Liver (tissue), 9 donors: Measurements from ENCODE around the gene GFRA4. TPM values are rescaled to one million over a fixed set of nuclear protein-coding genes. Genes with fewer than 3 reads are reported as not detected.

Source experiments
- DNase-seq: peaks from one replicate; pipeline ENCODE4 v3.0.0-alpha.2; 2017; ENCODE audit warnings: low spot score
- H3K27ac ChIP-seq, 2 donors: one replicate each; pipeline ENCODE4 v1.7.0; 2013; ENCODE audit warnings: inconsistent platforms in 2 of 2, low read length in 2 of 2, control low read depth in 1 of 2, low read depth in 1 of 2, mild to moderate bottlenecking in 1 of 2
- H3K27me3 ChIP-seq, 4 donors: one replicate each; pipeline versions ENCODE4 v1.6.1 to v1.7.0; 2013; ENCODE audit warnings: low read length in 3 of 4, inconsistent platforms in 1 of 4, mild to moderate bottlenecking in 1 of 4, moderate library complexity in 1 of 4; ENCODE audit not compliant: control insufficient read depth in 4 of 4, insufficient read depth in 4 of 4
- H3K36me3 ChIP-seq, 4 donors: one replicate each; pipeline versions ENCODE4 v1.6.1 to v1.7.0; 2013; ENCODE audit warnings: low read length in 3 of 4, mild to moderate bottlenecking in 3 of 4, low read depth in 1 of 4, moderate library complexity in 1 of 4; ENCODE audit not compliant: control insufficient read depth in 4 of 4, insufficient read depth in 3 of 4
- H3K4me1 ChIP-seq, 4 donors: one replicate each; pipeline versions ENCODE4 v1.6.1 to v1.7.0; 2013; ENCODE audit warnings: low read length in 3 of 4, mild to moderate bottlenecking in 3 of 4, moderate library complexity in 1 of 4; ENCODE audit not compliant: control insufficient read depth in 4 of 4, insufficient read depth in 4 of 4
- H3K4me3 ChIP-seq, 3 donors: one replicate each; pipeline versions ENCODE4 v1.6.1 to v1.7.0; 2013; ENCODE audit warnings: low read length in 3 of 3, control low read depth in 1 of 3, low read depth in 1 of 3, mild to moderate bottlenecking in 1 of 3
- H3K9ac ChIP-seq, 2 donors: one replicate each; pipeline ENCODE4 v1.7.0; 2013; ENCODE audit warnings: low read length in 2 of 2, mild to moderate bottlenecking in 2 of 2, moderate library complexity in 2 of 2, control low read depth in 1 of 2, low read depth in 1 of 2
- H3K9me3 ChIP-seq, 4 donors: one replicate each; pipeline versions ENCODE4 v1.6.1 to v1.7.0; 2013; ENCODE audit warnings: low read length in 3 of 4; ENCODE audit not compliant: control insufficient read depth in 4 of 4
- CTCF ChIP-seq: fragments of 150-350 bp; IDR thresholded peaks from 2 replicates; pipeline ENCODE4 v1.5.1; 2017; ENCODE audit warnings: improper control_type of control experiment, low read depth, low read length; ENCODE audit not compliant: missing input control
- FOXA1 ChIP-seq: IDR thresholded peaks from 2 replicates; pipeline ENCODE4 v1.6.1; 2016; ENCODE audit warnings: antibody characterized with exemption
- FOXA2 ChIP-seq: IDR thresholded peaks from 2 replicates; pipeline ENCODE4 v1.6.1; 2016; ENCODE audit warnings: antibody characterized with exemption
- HNF4A ChIP-seq, 2 donors: conservative IDR thresholded peaks; 2 replicates each; pipeline ENCODE4 v1.6.1; 2016; ENCODE audit warnings: antibody characterized with exemption in 2 of 2, mild to moderate bottlenecking in 2 of 2
- JUND ChIP-seq, 2 donors: IDR thresholded peaks; 2 replicates each; pipeline ENCODE4 v1.6.1; 2016; ENCODE audit warnings: antibody characterized with exemption in 2 of 2
- NR2F2 ChIP-seq: IDR thresholded peaks from 2 replicates; pipeline ENCODE4 v1.6.1; 2016; ENCODE audit warnings: antibody characterized with exemption
- RXRA ChIP-seq, 2 donors: IDR thresholded peaks; 2 replicates each; pipeline ENCODE4 v1.6.1; 2017 to 2018; ENCODE audit warnings: antibody characterized with exemption in 2 of 2, mild to moderate bottlenecking in 1 of 2
- SP1 ChIP-seq: IDR thresholded peaks from 2 replicates; pipeline ENCODE4 v1.6.1; 2018; ENCODE audit warnings: antibody characterized with exemption, mild to moderate bottlenecking
- YY1 ChIP-seq: IDR thresholded peaks from 2 replicates; pipeline ENCODE4 v1.6.1; 2016; ENCODE audit warnings: antibody characterized with exemption, mild to moderate bottlenecking
- WGBS: extraction: QIAGEN DNeasy Blood & Tissue Kit; methylation state at CpG from one replicate; pipeline ENCODE4 v1.1.7; 2013; 5-methylcytosine and 5-hydroxymethylcytosine counted together
- polyA plus RNA-seq, 2 donors: library from polyadenylated mRNA; stranded (reverse) in 1 of 2; unstranded in 1 of 2; fragments of 200-250 nt in 1 of 2; fragments of >200 nt in 1 of 2; fragmentation: Nextera tagmentation in 1 of 2; extraction: Ambion mirVana in 1 of 2; gene quantifications; one replicate each; pipeline versions ENCODE4 v1.2.1 to v1.2.3, GENCODE V29; 2013 to 2015
- total RNA-seq, 2 donors: library from RNA; depleted of rRNA; stranded (reverse); fragments of >200 nt; gene quantifications; one replicate each; pipeline ENCODE4 v1.2.3, GENCODE V29; 2014
- TF ChIP-seq, protein P1 (sequence below): IDR thresholded peaks from 2 replicates; pipeline ENCODE4 v1.6.1; 2016; ENCODE audit warnings: antibody characterized with exemption
- TF ChIP-seq, protein P2 (sequence below): IDR thresholded peaks from 2 replicates; pipeline ENCODE4 v1.6.1; 2016; ENCODE audit warnings: antibody characterized with exemption
- TF ChIP-seq, protein P3 (sequence below): IDR thresholded peaks from 2 replicates; pipeline ENCODE4 v1.6.1; 2016; ENCODE audit warnings: antibody characterized with exemption, mild to moderate bottlenecking
- TF ChIP-seq, protein P4 (sequence below): IDR thresholded peaks from 2 replicates; pipeline ENCODE4 v1.6.1; 2016; ENCODE audit warnings: antibody characterized with exemption
- donor health status: healthy.
- donor health status: healthy.
- donor health status: healthy.
- donor health status: healthy.
- donor health status: healthy.

Gene GFRA4
- total and polyA plus RNA-seq, 4 donors = not detected

GRCh38 chr20:3659492-3660261 is 3.5 kb downstream of the GFRA4 start:
- H3K27ac ChIP-seq = no peak overlapping the region
- peaks cover 0 to 23% (median 5%) of the 10 kb centered on the region in 4 donors for H3K27me3 ChIP-seq
- peaks cover 0 to 8% (median 3%) of the 10 kb centered on the region in 4 donors for H3K4me1 ChIP-seq
- peaks cover 0 to 2% (median 0%) of the 10 kb centered on the region in 4 donors for H3K9me3 ChIP-seq
- TF ChIP-seq CTCF (no peak), NR2F2 (no peak), FOXA2 (no peak), FOXA1 (no peak), JUND (IDR thresholded peaks at IDR 0.05) (no peak), RXRA (IDR thresholded peaks at IDR 0.05) (no peak), SP1 (no peak), YY1 (no peak), HNF4A (conservative IDR thresholded peaks at IDR 0.05) (no peak)
- TF ChIP-seq, protein P1, sequence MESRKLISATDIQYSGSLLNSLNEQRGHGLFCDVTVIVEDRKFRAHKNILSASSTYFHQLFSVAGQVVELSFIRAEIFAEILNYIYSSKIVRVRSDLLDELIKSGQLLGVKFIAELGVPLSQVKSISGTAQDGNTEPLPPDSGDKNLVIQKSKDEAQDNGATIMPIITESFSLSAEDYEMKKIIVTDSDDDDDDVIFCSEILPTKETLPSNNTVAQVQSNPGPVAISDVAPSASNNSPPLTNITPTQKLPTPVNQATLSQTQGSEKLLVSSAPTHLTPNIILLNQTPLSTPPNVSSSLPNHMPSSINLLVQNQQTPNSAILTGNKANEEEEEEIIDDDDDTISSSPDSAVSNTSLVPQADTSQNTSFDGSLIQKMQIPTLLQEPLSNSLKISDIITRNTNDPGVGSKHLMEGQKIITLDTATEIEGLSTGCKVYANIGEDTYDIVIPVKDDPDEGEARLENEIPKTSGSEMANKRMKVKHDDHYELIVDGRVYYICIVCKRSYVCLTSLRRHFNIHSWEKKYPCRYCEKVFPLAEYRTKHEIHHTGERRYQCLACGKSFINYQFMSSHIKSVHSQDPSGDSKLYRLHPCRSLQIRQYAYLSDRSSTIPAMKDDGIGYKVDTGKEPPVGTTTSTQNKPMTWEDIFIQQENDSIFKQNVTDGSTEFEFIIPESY = no peak
- TF ChIP-seq, protein P2, sequence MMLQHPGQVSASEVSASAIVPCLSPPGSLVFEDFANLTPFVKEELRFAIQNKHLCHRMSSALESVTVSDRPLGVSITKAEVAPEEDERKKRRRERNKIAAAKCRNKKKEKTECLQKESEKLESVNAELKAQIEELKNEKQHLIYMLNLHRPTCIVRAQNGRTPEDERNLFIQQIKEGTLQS = no peak
- TF ChIP-seq, protein P3, sequence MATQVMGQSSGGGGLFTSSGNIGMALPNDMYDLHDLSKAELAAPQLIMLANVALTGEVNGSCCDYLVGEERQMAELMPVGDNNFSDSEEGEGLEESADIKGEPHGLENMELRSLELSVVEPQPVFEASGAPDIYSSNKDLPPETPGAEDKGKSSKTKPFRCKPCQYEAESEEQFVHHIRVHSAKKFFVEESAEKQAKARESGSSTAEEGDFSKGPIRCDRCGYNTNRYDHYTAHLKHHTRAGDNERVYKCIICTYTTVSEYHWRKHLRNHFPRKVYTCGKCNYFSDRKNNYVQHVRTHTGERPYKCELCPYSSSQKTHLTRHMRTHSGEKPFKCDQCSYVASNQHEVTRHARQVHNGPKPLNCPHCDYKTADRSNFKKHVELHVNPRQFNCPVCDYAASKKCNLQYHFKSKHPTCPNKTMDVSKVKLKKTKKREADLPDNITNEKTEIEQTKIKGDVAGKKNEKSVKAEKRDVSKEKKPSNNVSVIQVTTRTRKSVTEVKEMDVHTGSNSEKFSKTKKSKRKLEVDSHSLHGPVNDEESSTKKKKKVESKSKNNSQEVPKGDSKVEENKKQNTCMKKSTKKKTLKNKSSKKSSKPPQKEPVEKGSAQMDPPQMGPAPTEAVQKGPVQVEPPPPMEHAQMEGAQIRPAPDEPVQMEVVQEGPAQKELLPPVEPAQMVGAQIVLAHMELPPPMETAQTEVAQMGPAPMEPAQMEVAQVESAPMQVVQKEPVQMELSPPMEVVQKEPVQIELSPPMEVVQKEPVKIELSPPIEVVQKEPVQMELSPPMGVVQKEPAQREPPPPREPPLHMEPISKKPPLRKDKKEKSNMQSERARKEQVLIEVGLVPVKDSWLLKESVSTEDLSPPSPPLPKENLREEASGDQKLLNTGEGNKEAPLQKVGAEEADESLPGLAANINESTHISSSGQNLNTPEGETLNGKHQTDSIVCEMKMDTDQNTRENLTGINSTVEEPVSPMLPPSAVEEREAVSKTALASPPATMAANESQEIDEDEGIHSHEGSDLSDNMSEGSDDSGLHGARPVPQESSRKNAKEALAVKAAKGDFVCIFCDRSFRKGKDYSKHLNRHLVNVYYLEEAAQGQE = no peak
- TF ChIP-seq, protein P4, sequence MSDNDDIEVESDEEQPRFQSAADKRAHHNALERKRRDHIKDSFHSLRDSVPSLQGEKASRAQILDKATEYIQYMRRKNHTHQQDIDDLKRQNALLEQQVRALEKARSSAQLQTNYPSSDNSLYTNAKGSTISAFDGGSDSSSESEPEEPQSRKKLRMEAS = no peak
- H3K9ac ChIP-seq = no peak overlapping the region
- no peaks in the 10 kb centered on the region for H3K36me3 ChIP-seq
- 70% methylated on average over 12 of the region's 12 CpGs for WGBS
- DNase-seq = no peak
- no peak overlapping the region for H3K4me3 ChIP-seq
